NCI-H2227 treated with DMSO at 0.1 percent for 48 hours (cell line): Measurements from ENCODE around the gene SPATA7.
A peak's percentile ranks its signal among the peaks of the same experiment; 100 is the strongest.
"Not testable (repeated sequence)": the region's sequence is repeated elsewhere in the genome, so short reads cannot be mapped to it uniquely, and the experiment has no call there.

Experiments
- DNase-seq: peaks from one replicate; lab custom pipeline; 2025; lab: John Stamatoyannopoulos, UW

Gene SPATA7

GRCh38 chr14:88385212-88386101, at the start of gene SPATA7:
SPATA7 (plus strand) TSS chr14:88385657; CDS start chr14:88385819, 162 bp downstream.
- DNase-seq, result peak; percentile 70

- DNase-seq, result no peak
Measured at GRCh38 chr14:88340357-88340756, 45.1 kb upstream of the SPATA7 start.

- no peak for DNase-seq
Measured at GRCh38 chr14:88342980-88343379, 42.5 kb upstream of the SPATA7 start.

GRCh38 chr14:88346048-88346639, 39.3 kb upstream of the SPATA7 start:
- no peak for DNase-seq

GRCh38 chr14:88348546-88348945, 36.9 kb upstream of the SPATA7 start:
- no peak for DNase-seq

- no peak for DNase-seq
Measured at GRCh38 chr14:88351966-88352691, 33.3 kb upstream of the SPATA7 start.

GRCh38 chr14:88352698-88353097, 32.8 kb upstream of the SPATA7 start:
- no peak for DNase-seq

- no peak for DNase-seq
Measured at GRCh38 chr14:88354358-88354757, 31.1 kb upstream of the SPATA7 start.

GRCh38 chr14:88359500-88359899, 26.0 kb upstream of the SPATA7 start:
- no peak for DNase-seq

GRCh38 chr14:88363644-88364043, 21.8 kb upstream of the SPATA7 start:
- DNase-seq, result no peak

- DNase-seq, result no peak
Measured at GRCh38 chr14:88364710-88365413, 20.6 kb upstream of the SPATA7 start.

- DNase-seq, result no peak
Measured at GRCh38 chr14:88369496-88369895, 16.0 kb upstream of the SPATA7 start.

- no peak for DNase-seq
Measured at GRCh38 chr14:88379706-88380343, 5.6 kb upstream of the SPATA7 start.

GRCh38 chr14:88380405-88380804, 5.1 kb upstream of the SPATA7 start:
- peak; percentile 14 for DNase-seq

- not testable (repeated sequence) for DNase-seq
Measured at GRCh38 chr14:88381634-88382033, 3.8 kb upstream of the SPATA7 start.

- no peak for DNase-seq
Measured at GRCh38 chr14:88384718-88385117, 739 bp upstream of the SPATA7 start.

GRCh38 chr14:88386256-88386794, 868 bp downstream of the SPATA7 start:
- DNase-seq, result no peak

GRCh38 chr14:88388741-88389282, 3.4 kb downstream of the SPATA7 start:
- no peak for DNase-seq

- DNase-seq, result no peak
Measured at GRCh38 chr14:88392609-88393008, 7.2 kb downstream of the SPATA7 start.

GRCh38 chr14:88411039-88411438, 25.6 kb downstream of the SPATA7 start:
- DNase-seq, result no peak

GRCh38 chr14:88417594-88417993, 32.1 kb downstream of the SPATA7 start:
- no peak for DNase-seq
